ENCODE results near the gene KLHDC9. TPM values are rescaled to one million over a fixed set of nuclear protein-coding genes. Genes with fewer than 3 reads are reported as not detected.

KLHDC9 gene
- total and polyA plus RNA-seq, 9 of the 15 experiments (the other 6 are each of a cell fraction or from before 2014, with no cell fraction given): not detected

- TF ChIP-seq ZNF232 (CRISPR knock-in tag; IDR thresholded peaks at IDR 0.05) (no peak), PHTF2 (CRISPR knock-in tag; IDR thresholded peaks at IDR 0.05) (no peak), NR2F6 (CRISPR knock-in tag; IDR thresholded peaks at IDR 0.05) (no peak), TCF15 (CRISPR knock-in tag; IDR thresholded peaks at IDR 0.05) (no peak), ZNF175 (CRISPR knock-in tag; IDR thresholded peaks at IDR 0.05; ENCODE audit: low read depth) (no peak), JUN (IDR thresholded peaks at IDR 0.05; ENCODE audit: borderline replicate concordance, low read depth, low read length) (no peak), JUN (CRISPR knock-in tag; IDR thresholded peaks at IDR 0.05; ENCODE audit: borderline replicate concordance) (no peak), MBD2 (IDR thresholded peaks at IDR 0.05; ENCODE audit: borderline replicate concordance, low read depth) (peak; percentile 74; the same call in 1 of the 2 replicates), ZBED1 (IDR thresholded peaks at IDR 0.05) (0 out of 2 replicates have a peak, but pooled peaks have one; percentile 20), MXD1 (CRISPR knock-in tag; IDR thresholded peaks at IDR 0.05; ENCODE audit: borderline replicate concordance, poor library complexity, severe bottlenecking) (peak; percentile 42), SMARCE1 (IDR thresholded peaks at IDR 0.05) (no peak), MECOM (CRISPR knock-in tag; IDR thresholded peaks at IDR 0.05) (no peak), YY1 (IDR thresholded peaks at IDR 0.05; ENCODE audit: borderline replicate concordance in 1 of 3, control insufficient read depth in 1 of 3, extremely low read depth in 1 of 3, insufficient read depth in 3 of 3, insufficient read length in 1 of 3, insufficient replicate concordance in 2 of 3, low read depth in 1 of 3, low read length in 2 of 3) (peak; percentile 83 to 98 (median 94)), ARHGAP35 (IDR thresholded peaks at IDR 0.05; ENCODE audit: partially characterized antibody) (no peak), ARID4B (CRISPR knock-in tag; IDR thresholded peaks at IDR 0.05) (peak; percentile 96), STAT5B (CRISPR knock-in tag; IDR thresholded peaks at IDR 0.05) (no peak), SMAD3 (CRISPR knock-in tag; conservative IDR thresholded peaks at IDR 0.05) (no peak), TFAP4 (CRISPR knock-in tag; IDR thresholded peaks at IDR 0.05; ENCODE audit: borderline replicate concordance) (peak; percentile 88; the same call in 1 of the 2 replicates), POLR3G (IDR thresholded peaks at IDR 0.05; ENCODE audit: extremely low read depth, insufficient read length, insufficient replicate concordance) (no peak)
Observed at GRCh38 chr1:161117759-161118581, 19.8 kb downstream of the KLHDC9 start, which contains the start of the genes NIT1 and PFDN2 (continued).

All from K562 (cell line).